GM18505 (cell line): Measurements from ENCODE around the gene CTXND2.
"Not testable (repeated sequence)": the region's sequence is repeated elsewhere in the genome, so short reads cannot be mapped to it uniquely, and the experiment has no call there.

Experiments
- ATAC-seq: cut with Tn5 transposase; IDR thresholded peaks from one replicate; pipeline ENCODE4 v1.9.1; 2021; ENCODE audit not compliant: unreplicated experiment
- POLR2A ChIP-seq: IDR thresholded peaks from 4 replicates; pipeline ENCODE4 v1.6.1; 2011; ENCODE audit warnings: borderline replicate concordance; ENCODE audit not compliant: insufficient read depth, insufficient read length; ENCODE audit errors: extremely low read depth

The CTXND2 gene

GRCh38 chr1:150906813-150907212 lies 19.9 kb downstream of the CTXND2 start:
- no peak for ATAC-seq
- TF ChIP-seq POLR2A = no peak

GRCh38 chr1:150909585-150910180 lies 22.7 kb downstream of the CTXND2 start:
- no peak for TF ChIP-seq POLR2A
- no peak for ATAC-seq

- no peak for TF ChIP-seq POLR2A
- ATAC-seq = no peak
Observed at GRCh38 chr1:150912623-150913022, 25.7 kb downstream of the CTXND2 start.

GRCh38 chr1:150917387-150917786 lies 30.5 kb downstream of the CTXND2 start:
- TF ChIP-seq POLR2A = no peak
- no peak for ATAC-seq

- ATAC-seq = peak; percentile 31
- TF ChIP-seq POLR2A = no peak
Observed at GRCh38 chr1:150922519-150922975, 35.6 kb downstream of the CTXND2 start.

- no peak for TF ChIP-seq POLR2A
- no peak for ATAC-seq
Observed at GRCh38 chr1:150925080-150925479, 38.1 kb downstream of the CTXND2 start.

GRCh38 chr1:150926097-150926741 lies 39.3 kb downstream of the CTXND2 start, which contains the start of gene SETDB1:
Gene SETDB1, plus strand, starts transcription at chr1:150926363. Its CDS starts 1,352 bp downstream, at chr1:150927715.
- ATAC-seq = peak; percentile 85
- peak; percentile 68 for TF ChIP-seq POLR2A

- ATAC-seq = no peak
- no peak for TF ChIP-seq POLR2A
Observed at GRCh38 chr1:150927624-150928023, 40.7 kb downstream of the CTXND2 start.

- no peak for ATAC-seq
- no peak for TF ChIP-seq POLR2A
Observed at GRCh38 chr1:150928286-150928685, 41.4 kb downstream of the CTXND2 start.

DNA sequence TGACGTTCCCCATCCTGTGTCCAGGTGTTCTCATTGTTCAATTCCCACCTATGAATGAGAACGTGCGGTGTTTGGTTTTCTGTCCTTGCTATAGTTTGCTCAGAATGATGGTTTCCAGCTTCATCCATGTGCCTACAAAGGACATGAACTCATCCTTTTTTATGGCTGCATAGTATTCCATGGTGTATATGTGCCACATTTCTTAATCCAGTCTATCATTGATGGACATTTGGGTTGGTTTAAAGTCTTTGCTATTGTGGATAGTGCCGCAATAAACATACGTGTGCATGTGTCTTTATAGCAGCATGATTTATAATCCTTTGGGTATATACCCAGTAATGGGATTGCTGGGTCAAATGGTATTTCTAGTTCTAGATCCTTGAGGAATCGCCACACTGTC lies 41.8 kb downstream of the CTXND2 start:
- ATAC-seq = not testable (repeated sequence)

DNA sequence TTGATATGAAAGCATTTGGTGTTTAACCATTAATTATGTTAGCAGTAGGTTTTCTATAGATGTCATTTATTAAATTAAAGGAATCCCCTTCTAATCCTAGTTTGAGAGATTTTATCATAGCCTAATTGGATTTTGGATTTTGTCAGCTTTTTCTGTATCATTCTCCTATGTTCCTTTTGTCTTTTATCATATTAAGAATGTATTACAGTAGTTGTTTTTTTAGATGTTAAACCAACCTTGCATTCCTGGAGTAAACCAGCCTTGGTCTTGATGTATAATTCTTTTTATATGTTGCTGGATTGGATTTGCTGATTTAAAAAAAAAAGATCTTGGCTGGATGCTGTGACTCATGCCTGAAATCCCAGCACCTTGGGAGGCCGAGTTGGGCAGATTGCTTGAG lies 44.8 kb downstream of the CTXND2 start:
- TF ChIP-seq POLR2A = no peak
- ATAC-seq = no peak

DNA sequence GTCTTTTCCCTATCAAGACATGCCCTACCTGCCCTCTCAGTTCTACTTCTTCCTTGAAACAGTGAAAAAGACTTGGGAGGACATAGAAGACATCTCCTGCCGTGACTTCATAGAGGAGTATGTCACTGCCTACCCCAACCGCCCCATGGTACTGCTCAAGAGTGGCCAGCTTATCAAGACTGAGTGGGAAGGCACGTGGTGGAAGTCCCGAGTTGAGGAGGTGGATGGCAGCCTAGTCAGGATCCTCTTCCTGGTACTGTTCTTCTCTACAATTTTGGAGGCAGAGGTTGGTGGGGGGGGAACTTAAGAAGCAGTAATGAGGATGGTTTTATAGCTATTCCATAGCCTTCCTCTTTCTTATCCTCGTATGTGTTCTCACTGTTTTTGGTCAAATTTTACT lies 57.9 kb downstream of the CTXND2 start:
- no peak for ATAC-seq
- TF ChIP-seq POLR2A = no peak

GRCh38 chr1:150954708-150955107 lies 67.8 kb downstream of the CTXND2 start:
- ATAC-seq = no peak

GRCh38 chr1:150955280-150955679 lies 68.3 kb downstream of the CTXND2 start:
- ATAC-seq = no peak
- no peak for TF ChIP-seq POLR2A

More at GRCh38 chr1:150954708-150955107, 67.8 kb downstream of the CTXND2 start:
- no peak for TF ChIP-seq POLR2A

DNA sequence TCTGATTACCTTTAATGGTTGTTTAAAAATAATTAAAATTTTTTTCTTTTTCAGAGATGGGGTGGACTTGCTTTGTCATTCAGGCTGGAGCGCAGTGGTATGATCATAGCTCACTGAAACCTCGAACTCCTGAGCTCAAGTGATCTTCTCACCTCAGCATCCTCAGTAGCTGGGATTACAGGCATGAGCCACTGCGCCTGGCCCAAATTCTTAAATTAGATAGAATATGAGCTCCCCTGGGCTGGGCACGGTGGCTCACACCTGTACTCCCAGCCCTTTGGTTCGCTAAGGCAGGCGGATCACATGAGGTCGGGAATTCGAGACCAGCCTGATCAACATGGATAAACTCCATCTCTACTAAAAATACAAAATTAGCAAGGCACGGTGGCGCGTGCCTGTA lies 70.7 kb downstream of the CTXND2 start:
- no peak for TF ChIP-seq POLR2A
- no peak for ATAC-seq

- TF ChIP-seq POLR2A = no peak
- no peak for ATAC-seq
Observed at GRCh38 chr1:150960646-150961045, 73.7 kb downstream of the CTXND2 start.
